CD4-positive, alpha-beta T cell (primary cell): Measurements from ENCODE around the gene SP140L. TPM values are rescaled to one million over a fixed set of nuclear protein-coding genes. Genes with fewer than 3 reads are reported as not detected.
A peak's percentile ranks its signal among the peaks of the same experiment; 100 is the strongest.
"Not testable (repeated sequence)": the region's sequence is repeated elsewhere in the genome, so short reads cannot be mapped to it uniquely, and the experiment has no call there.

Experiments
- ATAC-seq: fragments of 200-7000 bp; cut with Tn5 transposase; one replicate; pipeline ENCODE4 v1.10.0; 2022; ENCODE audit warnings: mild to moderate bottlenecking; ENCODE audit not compliant: poor library complexity
- CTCF ChIA-PET: fragments of 350-600 bp; sonication (Branson Sonifier 250); formaldehyde crosslinking; loops from one replicate; lab custom pipeline; 2021; ENCODE audit warnings: antibody characterized with exemption, inconsistent platforms; lab: Charles Lee
- POLR2A ChIA-PET: fragments of 350-600 bp; sonication (Branson Sonifier 250); formaldehyde crosslinking; loops from one replicate; lab custom pipeline; 2021; ENCODE audit warnings: antibody characterized with exemption, inconsistent platforms; lab: Charles Lee
- DNase-seq, 14 experiments: peaks; one replicate each; pipeline ENCODE4 v3.0.0-alpha.2; 2013 to 2020; ENCODE audit warnings: mixed read lengths in 2 of 14
- H3K27ac ChIP-seq, 2 donors: one replicate each; pipeline versions ENCODE4 v1.5.1 to v1.7.0; 2013; ENCODE audit warnings: low read length in 2 of 2, low read depth in 1 of 2, mild to moderate bottlenecking in 1 of 2
- H3K27me3 ChIP-seq, 2 experiments: 1 replicate in 1 of 2; 2 replicates in 1 of 2; pipeline versions ENCODE4 v1.6.1 to v1.7.0; 2013; ENCODE audit warnings: low read length in 2 of 2, control low read depth in 1 of 2, mild to moderate bottlenecking in 1 of 2, moderate library complexity in 1 of 2; ENCODE audit not compliant: insufficient read depth in 2 of 2, control insufficient read depth in 1 of 2
- H3K36me3 ChIP-seq: one replicate; pipeline ENCODE4 v1.6.1; 2013; ENCODE audit warnings: low read length, control low read depth; ENCODE audit not compliant: insufficient read depth
- H3K4me1 ChIP-seq: one replicate; pipeline ENCODE4 v1.6.1; 2013; ENCODE audit warnings: low read length, control low read depth; ENCODE audit not compliant: insufficient read depth
- H3K4me3 ChIP-seq: one replicate; pipeline ENCODE4 v1.5.1; 2013; ENCODE audit warnings: mild to moderate bottlenecking, low read length, moderate library complexity
- H3K9me3 ChIP-seq, 2 experiments: 1 replicate in 1 of 2; 2 replicates in 1 of 2; pipeline versions ENCODE4 v1.6.1 to v1.7.0; 2013; ENCODE audit warnings: low read length in 2 of 2, mild to moderate bottlenecking in 2 of 2, control low read depth in 1 of 2, moderate library complexity in 1 of 2; ENCODE audit not compliant: control insufficient read depth in 1 of 2, insufficient read depth in 1 of 2
- H3K27ac Mint-ChIP-seq: one replicate; pipeline ENCODE4 v1.8.0; 2020; ENCODE audit warnings: mixed read lengths
- H3K27me3 Mint-ChIP-seq: one replicate; pipeline ENCODE4 v1.8.0; 2021; ENCODE audit warnings: mixed read lengths
- H3K36me3 Mint-ChIP-seq: one replicate; pipeline ENCODE4 v1.8.0; 2021; ENCODE audit warnings: low read depth, mixed read lengths
- H3K4me1 Mint-ChIP-seq: one replicate; pipeline ENCODE4 v1.8.0; 2021; ENCODE audit warnings: low read depth, mixed read lengths
- H3K4me3 Mint-ChIP-seq: one replicate; pipeline ENCODE4 v1.8.0; 2020; ENCODE audit warnings: mild to moderate bottlenecking, mixed read lengths
- H3K9me3 Mint-ChIP-seq: one replicate; pipeline ENCODE4 v1.8.0; 2020; ENCODE audit warnings: mixed read lengths
- intact Hi-C, 2 experiments: fragments of 100-400 bp; cut with DNase I in 1 of 2; cut with micrococcal nuclease in 1 of 2; formaldehyde crosslinking; loops; one replicate each; pipeline versions ENCODE4 v1.15.1 to v1.9.0; 2023 to 2025; cut with DNase I, micrococcal nuclease
- polyA plus RNA-seq, 2 donors: library from polyadenylated mRNA; unstranded; fragments of 120-200 nt; gene quantifications; one replicate each; pipeline ENCODE4 v1.2.1, GENCODE V29; 2013
- total RNA-seq, 174 experiments: library from RNA in 2 of 174; stranded (reverse) in 2 of 174; gene quantifications; one replicate each; pipeline ENCODE4 v1.2.3 and lab custom pipeline; 2021 to 2026
- TF ChIP-seq, protein P1 (sequence below): fragments of 200-600 bp; IDR thresholded peaks from one replicate; pipeline ENCODE4 v1.8.0; 2022; ENCODE audit warnings: antibody characterized with exemption, mild to moderate bottlenecking

The SP140L gene
- total RNA-seq (10 to 100 TPM; 55.3 to 64.1 TPM), total RNA-seq (lab: John Stamatoyannopoulos, UW) (23.9 to 110 (median 72.7) reads per million in 172 experiments)
- polyA plus RNA-seq (2013, experiment 1 of 2) = 85.1 TPM
- polyA plus RNA-seq (2013, experiment 2 of 2) = 112 TPM

- ChIA-PET POLR2A (interaction anchor here (0.7 to 4.0 kb wide), 24 partner anchors 9 to 404 kb away, joined by 3 to 44 read pairs (median 4); partner anchors contain the start of genes FBXO36, SP100, SP110 and SP140), CTCF (interaction anchor here (0.8 to 1.5 kb wide), 4 partner anchors 8 to 22 kb away, joined by 3 to 4 read pairs (median 4); no protein-coding TSS in a partner anchor)
- no peaks in the 10 kb centered on the region for H3K9me3 Mint-ChIP-seq
- peaks cover 85% of the 10 kb centered on the region for H3K4me1 Mint-ChIP-seq
- peak within 1 kb of the TSS; percentile 89 to 92 for H3K27ac ChIP-seq
- TF ChIP-seq, protein P1, sequence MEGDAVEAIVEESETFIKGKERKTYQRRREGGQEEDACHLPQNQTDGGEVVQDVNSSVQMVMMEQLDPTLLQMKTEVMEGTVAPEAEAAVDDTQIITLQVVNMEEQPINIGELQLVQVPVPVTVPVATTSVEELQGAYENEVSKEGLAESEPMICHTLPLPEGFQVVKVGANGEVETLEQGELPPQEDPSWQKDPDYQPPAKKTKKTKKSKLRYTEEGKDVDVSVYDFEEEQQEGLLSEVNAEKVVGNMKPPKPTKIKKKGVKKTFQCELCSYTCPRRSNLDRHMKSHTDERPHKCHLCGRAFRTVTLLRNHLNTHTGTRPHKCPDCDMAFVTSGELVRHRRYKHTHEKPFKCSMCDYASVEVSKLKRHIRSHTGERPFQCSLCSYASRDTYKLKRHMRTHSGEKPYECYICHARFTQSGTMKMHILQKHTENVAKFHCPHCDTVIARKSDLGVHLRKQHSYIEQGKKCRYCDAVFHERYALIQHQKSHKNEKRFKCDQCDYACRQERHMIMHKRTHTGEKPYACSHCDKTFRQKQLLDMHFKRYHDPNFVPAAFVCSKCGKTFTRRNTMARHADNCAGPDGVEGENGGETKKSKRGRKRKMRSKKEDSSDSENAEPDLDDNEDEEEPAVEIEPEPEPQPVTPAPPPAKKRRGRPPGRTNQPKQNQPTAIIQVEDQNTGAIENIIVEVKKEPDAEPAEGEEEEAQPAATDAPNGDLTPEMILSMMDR = no peak
- no peaks in the 10 kb centered on the region for H3K27me3 ChIP-seq
- peak; percentile 99 for ATAC-seq
- DNase-seq = peak; percentile 63 to 91 (median 77)
- H3K27me3 Mint-ChIP-seq = no peaks in the 10 kb centered on the region
- H3K36me3 Mint-ChIP-seq = peaks cover 38% of the 10 kb centered on the region
- H3K27ac Mint-ChIP-seq = peak within 1 kb of the TSS; percentile 98
- peaks cover 45% of the 10 kb centered on the region for H3K4me1 ChIP-seq
- peaks cover 12% of the 10 kb centered on the region for H3K36me3 ChIP-seq
- intact Hi-C loops = loop anchor here (1.0 to 5.0 kb wide), 3 partner anchors 7 to 108 kb away; partner anchors contain the start of gene SP110 (in 2 of the 2)
- peak within 1 kb of the TSS; percentile 70 for H3K4me3 ChIP-seq
- H3K9me3 ChIP-seq = peaks cover 0 to 8% of the 10 kb centered on the region in 2 experiments
- H3K4me3 Mint-ChIP-seq = peak within 1 kb of the TSS; percentile 90
Measured at GRCh38 chr2:230326453-230327417, at the start of gene SP140L. TSS of gene SP140L (plus strand) at chr2:230327193. CDS start at chr2:230327270, 77 bp downstream.

- H3K36me3 Mint-ChIP-seq = peaks cover 33% of the 10 kb centered on the region
- TF ChIP-seq, protein P1 = no peak
- H3K9me3 ChIP-seq = no peaks in the 10 kb centered on the region
- no peaks in the 10 kb centered on the region for H3K27me3 ChIP-seq
- H3K9me3 Mint-ChIP-seq = no peaks in the 10 kb centered on the region
- ATAC-seq (no peak), DNase-seq (no peak)
- no peak overlapping the region for H3K4me3 Mint-ChIP-seq
- POLR2A ChIA-PET = no interaction called here
- H3K4me1 ChIP-seq = no peaks in the 10 kb centered on the region
- CTCF ChIA-PET = no interaction called here
- intact Hi-C loops = no loop called here
- H3K27ac ChIP-seq = no peak overlapping the region
- no peaks in the 10 kb centered on the region for H3K27me3 Mint-ChIP-seq
- H3K4me3 ChIP-seq = no peak overlapping the region
- peaks cover 19% of the 10 kb centered on the region for H3K4me1 Mint-ChIP-seq
- H3K36me3 ChIP-seq = peaks cover 24% of the 10 kb centered on the region
- H3K27ac Mint-ChIP-seq = no peak overlapping the region
Measured at GRCh38 chr2:230282936-230283335, 44.1 kb upstream of the SP140L start.

DNA sequence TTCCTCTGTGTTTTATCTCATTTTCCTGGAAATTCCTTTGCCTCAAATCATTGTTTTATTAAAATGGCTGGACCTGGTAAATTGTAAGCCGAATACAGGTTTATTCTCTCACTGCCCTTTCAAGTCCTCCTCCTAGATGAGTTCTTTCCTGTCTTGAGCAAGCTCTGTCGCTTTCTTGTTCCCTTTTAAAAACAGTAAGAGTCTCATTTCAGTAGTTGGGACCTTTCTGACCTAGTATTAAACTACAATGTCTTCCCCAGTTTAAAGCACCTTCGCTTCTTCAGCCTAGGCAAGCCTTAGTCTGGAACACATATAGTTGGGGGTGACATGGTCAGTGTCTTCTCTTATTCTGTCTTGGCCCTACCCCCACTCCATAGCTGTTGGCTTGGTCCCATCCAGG lies 40.9 kb upstream of the SP140L start:
- CTCF ChIA-PET = no interaction called here
- H3K9me3 Mint-ChIP-seq = peaks cover 2% of the 10 kb centered on the region
- TF ChIP-seq, protein P1 = no peak
- no peaks in the 10 kb centered on the region for H3K27me3 Mint-ChIP-seq
- Histone ChIP-seq H3K4me3 (no peak overlapping the region), H3K9me3 (no peaks in the 10 kb centered on the region), H3K27ac (no peak overlapping the region), H3K27me3 (no peaks in the 10 kb centered on the region), H3K4me1 (no peaks in the 10 kb centered on the region), H3K36me3 (peaks cover 44% of the 10 kb centered on the region)
- POLR2A ChIA-PET = no interaction called here
- H3K4me1 Mint-ChIP-seq = peaks cover 31% of the 10 kb centered on the region
- intact Hi-C loops = no loop called here
- ATAC-seq (no peak), DNase-seq (no peak)
- H3K4me3 Mint-ChIP-seq = no peak overlapping the region
- H3K27ac Mint-ChIP-seq = no peak overlapping the region
- H3K36me3 Mint-ChIP-seq = peaks cover 53% of the 10 kb centered on the region

DNA sequence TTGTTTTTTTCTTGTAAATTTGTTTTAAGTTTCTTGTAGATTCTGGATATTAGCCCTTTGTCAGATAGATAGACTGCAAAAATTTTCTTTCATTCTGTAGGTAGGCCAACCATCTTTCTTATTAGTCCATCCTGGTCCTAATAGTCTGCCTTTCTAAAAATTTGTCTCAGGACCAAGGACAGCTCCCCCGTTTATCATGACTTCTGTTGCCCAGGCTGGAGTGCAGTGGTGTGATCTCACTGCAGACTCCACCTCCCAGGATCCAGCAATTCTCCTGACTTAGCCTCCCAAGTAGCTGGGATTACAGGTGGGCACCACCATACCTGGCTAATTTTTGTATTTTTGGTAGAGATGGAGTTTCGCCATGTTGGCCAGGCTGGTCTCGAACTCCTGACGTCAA lies 37.7 kb upstream of the SP140L start:
- CTCF ChIA-PET, H3K27me3 Mint-ChIP-seq, H3K27me3 ChIP-seq, H3K4me3 ChIP-seq, H3K4me1 ChIP-seq, H3K9me3 ChIP-seq, intact Hi-C loops, H3K27ac ChIP-seq, H3K27ac Mint-ChIP-seq, H3K9me3 Mint-ChIP-seq, ATAC-seq, H3K4me3 Mint-ChIP-seq: not testable (repeated sequence)
- POLR2A ChIA-PET = interaction anchor here (0.6 kb wide), 1 partner anchor 131 kb away, joined by 3 read pairs; no protein-coding TSS in a partner anchor
- peaks cover 72% of the 10 kb centered on the region for H3K36me3 ChIP-seq
- peaks cover 81% of the 10 kb centered on the region for H3K36me3 Mint-ChIP-seq
- peak in 4 of 14 experiments; percentile 20 to 48 (median 38) for DNase-seq
- peaks cover 27% of the 10 kb centered on the region for H3K4me1 Mint-ChIP-seq
